NCI-H2029 (cell line): Measurements from ENCODE around the gene HRAS.

Experiments
- DNase-seq: peaks from one replicate; lab custom pipeline; 2025; lab: John Stamatoyannopoulos, UW

Gene HRAS

DNA sequence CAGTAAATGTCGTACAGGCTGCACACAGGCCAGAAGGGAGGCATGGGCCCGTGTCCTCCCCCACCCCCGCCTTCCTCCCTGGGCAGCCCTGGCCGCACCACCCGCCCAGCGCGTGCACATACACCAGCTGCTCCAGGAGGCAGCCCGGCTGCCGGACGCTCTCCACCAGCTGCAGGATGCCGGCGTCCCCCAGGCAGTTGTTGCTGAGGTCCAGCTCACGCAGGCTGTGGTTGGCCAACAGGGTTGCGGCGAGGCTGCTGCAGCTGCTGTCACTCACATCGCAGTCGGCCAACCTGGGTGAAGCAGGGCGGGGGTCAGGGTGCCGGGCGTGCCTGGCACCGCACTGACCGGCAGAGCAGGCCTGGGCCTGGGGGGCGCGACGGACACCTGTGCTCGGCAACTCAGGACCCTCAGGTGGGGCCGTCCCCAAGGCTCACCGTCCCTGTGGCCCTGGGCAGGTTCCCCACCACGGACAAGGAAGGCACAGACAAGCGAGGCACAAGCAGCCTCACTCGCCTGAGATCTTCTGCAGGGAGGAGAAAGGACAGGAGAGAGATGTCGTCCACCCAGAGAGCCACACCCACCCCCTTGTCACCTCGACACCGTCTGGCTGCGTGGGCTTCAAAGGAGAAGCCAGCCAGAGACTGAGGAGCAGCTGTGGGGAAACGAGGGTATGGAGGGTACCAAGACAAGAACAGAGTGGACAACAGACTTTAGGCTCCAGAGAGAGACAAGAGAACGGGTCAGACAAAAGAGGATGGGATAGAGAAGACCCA is 40.4 kb downstream of the HRAS start:
- no peak for DNase-seq

DNA sequence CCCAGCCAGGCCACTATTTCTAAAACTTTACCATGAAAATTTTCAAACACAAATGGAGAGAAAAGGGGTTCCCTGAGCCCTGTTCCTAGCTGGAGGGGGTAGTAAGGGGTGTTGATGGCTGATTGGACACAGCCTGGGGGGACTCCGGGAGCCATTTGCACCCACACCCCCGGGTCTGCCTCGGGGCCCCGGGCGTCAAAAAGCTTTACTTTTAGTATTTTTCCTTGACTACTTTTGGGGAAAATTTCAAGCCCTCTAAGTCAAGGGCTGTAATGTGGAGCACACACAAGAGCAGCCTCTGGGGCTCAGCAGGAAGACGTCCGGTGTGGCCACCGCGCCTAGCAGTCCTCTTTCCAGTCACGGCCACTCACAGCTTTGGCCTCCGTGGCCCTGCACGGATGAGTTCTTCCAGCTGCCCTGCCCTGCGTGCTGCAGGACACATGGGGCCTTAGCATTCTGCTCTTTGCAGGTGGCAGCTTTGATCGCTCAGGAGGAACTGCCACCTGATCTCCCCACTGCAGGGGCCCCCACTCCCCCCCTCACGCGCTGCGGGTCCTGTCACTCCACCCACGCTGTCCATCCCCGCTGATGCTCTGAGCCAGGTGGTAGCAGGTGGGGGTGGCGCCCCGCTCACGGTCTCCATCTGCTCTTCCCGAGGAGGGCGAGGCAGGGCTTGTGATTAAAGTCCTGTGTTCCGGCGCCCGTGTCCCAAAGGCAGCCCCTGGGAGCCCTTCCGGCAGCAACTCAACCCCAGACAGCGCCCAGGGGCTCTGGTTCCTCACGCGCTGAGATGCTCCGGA is 42.7 kb downstream of the HRAS start:
- no peak for DNase-seq

DNA sequence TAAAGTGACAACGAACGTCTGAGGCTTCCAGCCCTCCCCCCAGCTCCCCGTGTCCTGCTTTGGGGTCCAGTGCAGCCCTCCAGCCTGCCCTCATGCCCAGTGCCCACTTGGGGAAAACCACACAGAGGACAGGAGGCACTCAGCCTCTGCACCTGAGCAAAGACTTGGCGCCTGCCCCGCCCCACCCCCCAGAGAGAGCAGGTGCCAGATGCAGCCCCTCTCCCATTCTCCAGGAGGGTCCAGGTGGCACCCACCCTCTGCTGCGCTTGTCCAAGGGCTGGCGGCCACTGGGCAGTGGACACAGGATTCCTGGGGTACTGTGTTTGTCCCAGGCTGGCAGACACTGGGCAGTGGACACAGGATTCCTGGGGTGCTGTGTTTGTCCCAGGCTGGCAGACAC is 44.0 kb downstream of the HRAS start:
- no peak for DNase-seq

DNA sequence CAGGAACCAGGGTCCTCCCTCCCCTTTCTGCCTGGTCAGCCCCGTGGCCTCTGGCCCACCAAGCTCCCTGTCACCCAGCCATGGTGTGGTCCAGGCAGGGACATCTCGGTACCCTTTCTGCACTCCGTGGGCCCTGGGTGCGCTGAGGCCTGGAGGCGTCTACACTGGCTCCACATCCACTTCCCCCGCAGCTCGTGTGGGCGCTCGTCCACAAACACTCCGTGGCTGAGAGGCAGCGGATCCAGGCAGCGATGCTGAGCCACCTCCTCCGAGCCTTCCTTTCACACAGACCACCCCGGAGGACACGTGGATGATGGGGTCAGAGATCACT is 44.5 kb downstream of the HRAS start:
- no peak for DNase-seq

DNA sequence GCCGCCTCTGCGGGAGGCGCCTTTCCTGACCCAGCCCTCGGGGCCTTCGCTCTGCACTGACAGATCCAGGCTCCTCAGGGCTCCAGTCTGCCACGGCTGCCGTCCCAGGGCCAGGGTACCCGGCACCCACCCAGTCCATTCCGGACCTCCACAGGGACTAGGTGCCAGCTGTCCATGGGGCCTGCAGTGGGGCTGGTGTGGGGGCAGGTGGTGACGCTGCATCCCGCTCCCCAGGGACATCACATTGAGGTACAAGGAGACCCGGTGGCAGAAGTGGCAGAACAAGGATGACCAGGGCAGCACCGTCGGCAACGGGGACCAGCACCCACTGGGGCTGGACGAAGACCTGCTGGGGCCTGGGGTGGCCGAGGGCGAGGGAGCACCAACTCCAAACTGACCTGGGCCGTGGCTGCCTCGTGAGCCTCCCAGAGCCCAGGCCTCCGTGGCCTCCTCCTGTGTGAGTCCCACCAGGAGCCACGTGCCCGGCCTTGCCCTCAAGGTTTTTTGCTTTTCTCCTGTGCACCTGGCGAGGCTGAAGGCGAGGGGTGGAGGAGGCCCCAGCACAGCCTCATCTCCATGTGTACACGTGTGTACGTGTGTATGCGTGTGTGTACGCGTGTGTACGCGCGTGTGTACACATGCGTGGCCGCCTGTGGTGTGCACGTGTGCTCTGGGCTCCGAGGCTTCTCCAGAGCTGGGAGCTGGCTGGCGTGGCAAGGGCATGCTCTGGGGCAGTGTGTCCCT is 45.0 kb downstream of the HRAS start:
- DNase-seq: no peak

DNA sequence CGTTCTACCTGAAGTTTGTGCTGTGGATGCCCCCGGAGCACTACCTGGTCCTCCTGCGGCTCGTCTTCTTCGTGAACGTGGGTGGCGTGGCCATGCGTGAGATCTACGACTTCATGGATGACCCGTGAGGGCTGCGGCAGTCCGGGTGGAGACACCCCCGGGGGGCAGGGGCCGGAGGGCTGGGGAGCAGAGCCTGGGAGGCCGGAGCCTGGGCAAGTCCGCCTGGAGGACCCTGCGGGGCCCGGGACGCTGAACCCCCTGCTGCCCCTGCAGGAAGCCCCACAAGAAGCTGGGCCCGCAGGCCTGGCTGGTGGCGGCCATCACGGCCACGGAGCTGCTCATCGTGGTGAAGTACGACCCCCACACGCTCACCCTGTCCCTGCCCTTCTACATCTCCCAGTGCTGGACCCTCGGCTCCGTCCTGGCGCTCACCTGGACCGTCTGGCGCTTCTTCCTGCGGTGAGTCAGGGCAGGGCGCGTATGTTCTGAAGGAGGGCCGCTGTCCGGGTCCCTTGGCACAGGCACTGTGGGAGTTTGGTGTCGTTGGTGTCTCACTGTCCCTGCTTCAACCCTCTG is 45.7 kb downstream of the HRAS start:
- no peak for DNase-seq

DNA sequence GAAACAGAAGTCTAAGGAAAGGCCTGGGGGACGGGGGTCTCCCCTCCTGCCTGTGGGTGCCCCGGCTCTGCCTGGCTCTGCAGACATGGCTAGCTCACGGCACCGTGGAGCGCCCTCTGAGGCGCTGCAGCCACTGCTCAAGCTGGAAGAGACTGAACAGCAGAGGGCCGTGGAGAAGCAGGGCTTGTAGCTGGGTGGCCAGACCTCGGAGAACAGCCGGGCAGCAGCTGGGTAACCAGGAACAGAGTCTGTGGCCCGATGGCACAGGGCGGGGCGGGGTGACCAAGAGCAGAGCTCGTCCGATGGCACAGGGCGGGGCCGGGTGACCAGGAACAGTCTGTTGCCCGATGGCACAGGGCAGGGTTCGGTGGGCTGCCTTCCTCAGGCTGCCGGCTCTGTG is 46.4 kb downstream of the HRAS start:
- DNase-seq: no peak

DNA sequence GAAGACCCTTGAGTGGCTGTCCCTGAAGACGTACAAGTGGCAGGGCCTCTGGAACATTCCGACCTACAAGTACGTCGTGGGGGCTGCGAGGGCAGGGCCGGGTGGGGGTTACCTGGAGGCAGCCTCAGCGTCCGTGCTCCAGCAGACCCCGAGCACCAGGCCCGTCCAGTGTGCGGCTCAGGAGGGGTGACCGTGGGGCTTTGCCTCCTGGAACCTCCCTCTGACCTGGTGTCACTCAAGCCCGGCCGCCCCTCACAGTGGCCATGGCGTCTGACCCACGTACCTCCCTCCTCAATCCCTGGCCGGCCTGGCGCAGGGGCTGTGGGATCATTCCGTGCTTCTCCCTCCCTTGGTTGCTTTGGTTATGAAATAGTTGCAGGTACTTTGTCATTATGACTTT is 46.8 kb downstream of the HRAS start:
- DNase-seq: no peak

DNA sequence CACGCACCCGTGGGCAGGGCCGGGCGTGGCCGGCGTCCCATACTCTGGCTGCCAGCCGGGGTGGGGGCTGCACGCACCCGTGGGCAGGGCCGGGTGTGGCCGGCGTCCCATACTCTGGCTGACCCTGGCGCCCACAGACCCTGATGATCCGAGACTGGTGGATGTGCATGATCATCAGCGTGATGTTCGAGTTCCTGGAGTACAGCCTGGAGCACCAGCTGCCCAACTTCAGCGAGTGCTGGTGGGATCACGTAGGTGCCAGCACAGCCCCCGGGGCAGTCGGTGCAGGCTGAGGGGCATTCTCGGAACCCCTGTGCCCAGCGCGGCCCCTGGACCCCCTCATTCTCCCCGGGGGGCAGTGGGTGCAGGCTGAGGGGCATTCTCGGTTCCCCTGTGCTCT is 47.3 kb downstream of the HRAS start:
- no peak for DNase-seq

DNA sequence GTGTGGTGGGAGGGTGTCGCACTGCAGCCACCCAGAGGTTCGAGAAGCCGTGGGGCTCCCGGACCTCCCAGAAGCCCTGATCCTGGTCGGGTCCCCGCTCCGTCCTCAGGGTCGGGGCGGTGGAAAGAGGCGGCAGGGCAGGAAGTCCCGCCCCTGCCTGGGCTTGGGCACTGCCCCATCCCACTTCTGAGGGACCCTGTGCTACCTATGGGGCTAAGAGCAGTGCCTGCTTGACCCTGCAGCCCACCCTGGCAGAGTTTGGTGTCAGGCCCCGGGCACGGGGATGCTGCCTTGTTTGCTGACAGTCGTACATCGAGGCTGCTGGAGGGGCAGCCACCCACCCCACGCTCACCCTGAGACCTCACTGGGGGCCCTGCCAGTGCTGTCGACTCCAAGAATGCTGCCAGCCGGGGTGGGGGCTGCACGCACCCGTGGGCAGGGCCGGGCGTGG is 47.8 kb downstream of the HRAS start:
- no peak for DNase-seq

DNA sequence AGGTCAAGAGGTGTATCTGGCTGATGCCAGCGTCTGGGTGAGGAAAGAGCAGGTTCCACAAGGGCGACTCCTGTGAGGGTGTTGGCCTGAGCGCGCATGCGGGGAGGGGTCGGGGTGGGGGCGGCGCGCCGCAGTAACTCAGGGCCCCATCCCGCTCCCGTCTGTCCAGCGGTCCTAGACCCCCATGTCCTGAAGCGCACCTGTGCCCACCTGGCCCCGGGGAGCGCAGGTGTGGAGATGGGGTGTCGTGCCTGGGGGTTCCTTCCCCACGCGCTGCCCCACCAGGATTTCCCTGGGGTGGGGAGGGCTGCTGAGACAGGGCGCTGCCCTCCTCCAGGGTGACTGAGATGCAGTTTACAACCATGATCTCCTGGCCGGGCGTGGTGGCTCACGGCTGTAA is 49.2 kb downstream of the HRAS start:
- no peak for DNase-seq

DNA sequence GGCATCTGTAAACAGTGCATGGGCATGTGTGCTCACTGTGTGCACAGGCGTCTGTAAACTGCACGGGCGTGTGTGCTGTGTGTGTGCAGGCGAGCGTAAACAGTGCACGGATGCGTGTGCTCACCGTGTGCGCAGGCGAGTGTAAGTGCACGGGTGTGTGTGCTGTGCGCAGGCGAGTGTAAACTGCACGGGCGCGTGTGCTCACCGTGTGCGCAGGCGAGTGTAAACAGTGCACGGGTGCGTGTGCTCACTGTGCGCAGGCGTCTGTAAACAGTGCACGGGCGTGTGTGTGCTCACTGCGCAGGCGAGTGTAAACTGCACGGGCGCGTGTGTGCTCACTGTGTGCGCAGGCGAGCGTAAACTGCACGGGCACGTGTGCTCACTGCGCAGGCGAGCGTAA is 50.8 kb downstream of the HRAS start:
- DNase-seq: no peak
